Peyer's patch (tissue), 4 donors: Measurements from ENCODE around the gene NEURL3. TPM values are rescaled to one million over a fixed set of nuclear protein-coding genes. Genes with fewer than 3 reads are reported as not detected.
"Not testable (repeated sequence)": the region's sequence is repeated elsewhere in the genome, so short reads cannot be mapped to it uniquely, and the experiment has no call there.

Experiments used
- DNase-seq, 3 donors: peaks; one replicate each; pipeline ENCODE4 v3.0.0-alpha.2; 2017 to 2019
- H3K27ac ChIP-seq, 4 donors: fragments of 200-600 bp; sonication (generic); one replicate each; pipeline ENCODE4 v1.5.1; 2016 to 2019
- H3K27me3 ChIP-seq, 2 donors: fragments of 200-600 bp; sonication (generic); one replicate each; pipeline ENCODE4 v1.5.1; 2019
- H3K36me3 ChIP-seq, 3 donors: fragments of 200-600 bp; sonication (generic); one replicate each; pipeline ENCODE4 v1.5.1; 2016 to 2019
- H3K4me1 ChIP-seq, 4 donors: fragments of 200-600 bp; sonication (generic); one replicate each; pipeline ENCODE4 v1.5.1; 2016 to 2019
- H3K4me3 ChIP-seq, 4 donors: fragments of 200-600 bp; sonication (generic); 1 replicate in 3 of 4; 2 replicates in 1 of 4; pipeline ENCODE4 v1.5.1; 2016 to 2019; ENCODE audit warnings: mild to moderate bottlenecking in 1 of 4
- H3K9me3 ChIP-seq, 4 donors: fragments of 200-600 bp; sonication (generic); one replicate each; pipeline ENCODE4 v1.5.1; 2016 to 2019; ENCODE audit warnings: mild to moderate bottlenecking in 1 of 4
- POLR2A ChIP-seq, 2 donors: fragments of 450-650 bp; IDR thresholded peaks; one replicate each; pipeline ENCODE4 v1.5.1; 2017; ENCODE audit warnings: antibody characterized with exemption in 2 of 2, mild to moderate bottlenecking in 2 of 2, moderate library complexity in 2 of 2
- total RNA-seq, 4 donors: library from RNA; depleted of rRNA; stranded (reverse); fragments of >200 nt; gene quantifications; one replicate each; pipeline ENCODE4 v1.1.0, GENCODE V29; 2016
- TF ChIP-seq, protein P1 (sequence below), 6 experiments: fragments of 450-650 bp in 4 of 6; fragments of 200-600 bp in 2 of 6; sonication (generic) in 1 of 6; IDR thresholded peaks; one replicate each; pipeline ENCODE4 v1.5.1; 2017 to 2019; ENCODE audit warnings: antibody characterized with exemption in 6 of 6, mild to moderate bottlenecking in 3 of 6, moderate library complexity in 1 of 6

NEURL3 gene
- total RNA-seq, 4 donors from 2014 or later, result 1.7 to 23.6 (median 20.2) TPM; not detected in 1

DNA sequence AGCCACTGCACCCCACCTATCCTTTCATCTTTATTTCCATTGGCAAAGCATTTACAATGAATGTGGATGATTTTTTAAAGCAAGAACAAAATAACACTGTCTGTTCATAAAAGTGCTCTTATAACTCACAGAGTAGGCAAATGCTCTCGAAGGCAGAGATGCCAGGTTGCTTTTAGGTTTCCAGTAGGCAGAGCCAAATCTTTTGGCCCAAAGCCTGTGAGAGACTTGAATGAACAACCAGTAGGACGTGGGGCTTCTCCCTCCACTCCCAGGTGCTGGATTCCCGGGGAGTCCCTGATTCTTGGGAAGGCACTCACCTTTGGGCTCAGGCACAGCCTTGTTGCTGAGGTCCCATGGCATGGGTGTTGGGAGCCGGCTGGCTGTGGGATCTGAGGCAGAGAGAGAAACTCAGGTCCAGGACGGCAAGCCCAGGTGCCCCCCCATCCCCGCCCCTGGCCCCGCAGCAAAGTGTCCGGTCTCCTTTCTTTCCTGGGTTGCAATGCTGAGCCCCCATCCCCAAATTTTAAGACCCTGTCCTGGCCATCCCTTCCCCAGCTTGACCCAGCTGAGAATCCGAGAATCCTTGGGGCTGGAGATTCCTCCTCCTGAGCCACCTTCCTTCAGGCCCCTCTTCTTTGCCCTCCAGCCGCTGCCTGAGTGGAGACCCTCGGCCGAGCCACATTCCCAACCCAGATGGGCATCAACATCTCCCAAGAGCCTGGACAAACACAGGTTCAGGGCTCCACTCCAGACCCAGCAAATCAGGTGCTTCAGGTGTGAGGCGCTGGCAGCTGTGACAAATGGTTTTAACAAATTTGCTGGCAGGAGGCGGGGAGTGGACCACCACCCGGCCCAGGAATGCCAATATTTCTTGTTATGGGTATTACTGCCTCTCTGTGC, 5.8 kb downstream of the NEURL3 start:
- H3K27ac ChIP-seq, result no peak overlapping the region
- H3K9me3 ChIP-seq, result no peaks in the 10 kb centered on the region
- no peak for DNase-seq
- TF ChIP-seq, protein P1, sequence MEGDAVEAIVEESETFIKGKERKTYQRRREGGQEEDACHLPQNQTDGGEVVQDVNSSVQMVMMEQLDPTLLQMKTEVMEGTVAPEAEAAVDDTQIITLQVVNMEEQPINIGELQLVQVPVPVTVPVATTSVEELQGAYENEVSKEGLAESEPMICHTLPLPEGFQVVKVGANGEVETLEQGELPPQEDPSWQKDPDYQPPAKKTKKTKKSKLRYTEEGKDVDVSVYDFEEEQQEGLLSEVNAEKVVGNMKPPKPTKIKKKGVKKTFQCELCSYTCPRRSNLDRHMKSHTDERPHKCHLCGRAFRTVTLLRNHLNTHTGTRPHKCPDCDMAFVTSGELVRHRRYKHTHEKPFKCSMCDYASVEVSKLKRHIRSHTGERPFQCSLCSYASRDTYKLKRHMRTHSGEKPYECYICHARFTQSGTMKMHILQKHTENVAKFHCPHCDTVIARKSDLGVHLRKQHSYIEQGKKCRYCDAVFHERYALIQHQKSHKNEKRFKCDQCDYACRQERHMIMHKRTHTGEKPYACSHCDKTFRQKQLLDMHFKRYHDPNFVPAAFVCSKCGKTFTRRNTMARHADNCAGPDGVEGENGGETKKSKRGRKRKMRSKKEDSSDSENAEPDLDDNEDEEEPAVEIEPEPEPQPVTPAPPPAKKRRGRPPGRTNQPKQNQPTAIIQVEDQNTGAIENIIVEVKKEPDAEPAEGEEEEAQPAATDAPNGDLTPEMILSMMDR (IDR thresholded peaks at IDR 0.05), result no peak
- no peak for TF ChIP-seq POLR2A (IDR thresholded peaks at IDR 0.05)
- no peaks in the 10 kb centered on the region for H3K36me3 ChIP-seq
- H3K4me3 ChIP-seq, result no peak overlapping the region
- no peaks in the 10 kb centered on the region for H3K27me3 ChIP-seq
- H3K4me1 ChIP-seq, result peaks cover 0 to 18% (median 0%) of the 10 kb centered on the region in 4 donors

DNA sequence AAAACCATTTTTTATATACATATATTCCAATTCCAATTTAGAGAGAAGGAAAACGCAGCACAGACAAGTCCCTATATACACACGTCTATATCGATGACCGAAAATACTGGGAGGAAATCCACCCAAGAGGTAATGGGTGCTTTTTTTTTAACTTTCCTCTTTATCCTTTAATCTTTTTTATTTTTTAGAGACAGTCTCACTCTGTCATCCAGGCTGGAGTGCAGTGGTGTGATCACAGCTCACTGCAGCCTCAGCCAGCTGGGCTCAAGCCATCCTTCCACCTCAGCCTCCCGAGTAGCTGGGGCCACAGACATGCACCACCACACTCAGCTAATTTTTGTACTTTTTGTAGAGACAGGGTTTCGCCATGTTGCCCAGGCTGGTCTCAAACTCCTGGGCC, 6.5 kb downstream of the NEURL3 start:
- not testable (repeated sequence) for H3K27ac ChIP-seq, H3K9me3 ChIP-seq, H3K27me3 ChIP-seq, H3K36me3 ChIP-seq, H3K4me3 ChIP-seq, DNase-seq
- peaks cover 0 to 18% (median 0%) of the 10 kb centered on the region in 4 donors for H3K4me1 ChIP-seq

DNA sequence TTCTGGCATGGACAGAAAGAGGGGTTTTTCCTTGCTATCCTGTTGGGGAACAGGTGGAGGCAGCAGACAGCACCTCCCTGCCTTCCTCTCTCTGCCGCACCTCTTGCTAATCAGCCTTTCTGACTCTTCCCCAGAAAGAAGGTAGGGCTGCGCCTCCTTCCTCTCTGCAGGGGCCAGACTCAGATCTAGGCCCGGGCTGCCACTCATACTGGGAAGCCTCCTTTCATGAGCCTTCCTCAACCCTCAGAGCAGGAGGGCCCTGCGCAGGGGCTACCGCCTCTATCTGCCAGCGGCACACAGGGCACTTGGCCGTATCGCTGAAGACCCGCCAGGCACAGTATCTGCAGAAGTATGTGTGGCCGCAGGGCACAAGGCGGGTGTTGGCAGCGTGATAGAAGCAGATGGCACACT, 7.1 kb downstream of the NEURL3 start:
- TF ChIP-seq POLR2A (IDR thresholded peaks at IDR 0.05), result no peak
- TF ChIP-seq, protein P1 (IDR thresholded peaks at IDR 0.05), result no peak
- Histone ChIP-seq H3K27ac (no peak overlapping the region), H3K4me1 (peaks cover 0 to 16% (median 0%) of the 10 kb centered on the region in 4 donors)

DNA sequence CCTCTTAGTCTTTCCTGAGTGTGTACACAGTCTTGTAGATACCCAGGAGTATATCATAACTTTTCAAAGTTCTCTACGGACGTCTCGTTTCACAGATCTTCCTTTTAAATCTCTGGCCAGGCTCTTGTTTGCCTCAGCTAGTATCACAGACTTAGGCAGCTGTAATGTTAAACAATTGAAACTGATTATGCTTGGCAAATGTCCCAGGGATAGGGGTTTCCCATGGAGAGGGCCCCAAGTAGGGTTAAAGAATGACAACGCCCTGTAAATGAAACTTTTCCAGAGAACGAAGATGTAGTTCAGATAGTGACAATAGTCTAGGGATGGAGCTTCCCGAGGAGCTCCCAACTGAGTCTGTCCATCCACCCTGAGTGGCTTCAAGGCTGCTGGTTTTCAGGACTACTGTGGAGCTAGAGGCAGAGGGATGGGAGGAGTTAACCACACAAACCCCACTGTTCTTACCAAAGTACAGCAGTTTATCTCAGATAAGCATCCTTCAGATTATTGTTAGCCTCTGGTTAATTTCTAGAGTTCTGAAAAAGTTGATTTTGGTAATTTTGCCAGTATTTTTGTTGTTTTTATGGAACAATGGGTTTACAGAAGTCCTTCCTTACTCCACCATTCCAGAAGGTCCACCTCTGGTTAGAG, 9.1 kb downstream of the NEURL3 start:
- Histone ChIP-seq H3K36me3 (no peaks in the 10 kb centered on the region), H3K4me3 (no peak overlapping the region), H3K9me3 (no peaks in the 10 kb centered on the region), H3K27ac (no peak overlapping the region), H3K4me1 (no peaks in the 10 kb centered on the region), H3K27me3 (no peaks in the 10 kb centered on the region)
- no peak for TF ChIP-seq POLR2A (IDR thresholded peaks at IDR 0.05)
- TF ChIP-seq, protein P1 (IDR thresholded peaks at IDR 0.05), result no peak
- DNase-seq, result no peak

More for the DNA sequence above, 7.1 kb downstream of the NEURL3 start:
- no peaks in the 10 kb centered on the region for H3K36me3 ChIP-seq
- no peaks in the 10 kb centered on the region for H3K27me3 ChIP-seq
- H3K9me3 ChIP-seq, result no peaks in the 10 kb centered on the region
- H3K4me3 ChIP-seq, result no peak overlapping the region
- no peak for DNase-seq

DNA sequence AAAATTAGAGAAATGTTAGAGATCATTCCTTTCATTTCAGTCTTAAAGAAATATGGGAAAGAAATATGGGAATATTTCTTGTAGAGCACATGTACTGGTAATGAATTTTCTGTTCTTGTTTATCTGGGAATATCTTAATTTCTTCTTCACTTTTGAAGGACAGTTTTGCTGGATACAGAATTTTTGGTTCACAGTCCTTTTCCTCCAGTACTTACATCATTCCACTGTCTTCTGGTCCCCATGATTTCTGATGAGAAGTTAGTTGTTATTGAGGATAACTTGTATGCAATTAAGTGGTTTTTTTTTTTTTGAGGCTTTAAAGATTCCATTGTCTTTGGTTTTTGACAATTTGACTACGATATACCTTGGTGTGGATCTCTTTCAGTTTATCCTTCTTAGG, 11.0 kb downstream of the NEURL3 start:
- TF ChIP-seq, protein P1 (IDR thresholded peaks at IDR 0.05), result no peak
- no peak for TF ChIP-seq POLR2A (IDR thresholded peaks at IDR 0.05)
- Histone ChIP-seq H3K27ac (no peak overlapping the region), H3K9me3 (no peaks in the 10 kb centered on the region), H3K4me3 (no peak overlapping the region), H3K36me3 (no peaks in the 10 kb centered on the region), H3K4me1 (no peaks in the 10 kb centered on the region), H3K27me3 (no peaks in the 10 kb centered on the region)
- no peak for DNase-seq

DNA sequence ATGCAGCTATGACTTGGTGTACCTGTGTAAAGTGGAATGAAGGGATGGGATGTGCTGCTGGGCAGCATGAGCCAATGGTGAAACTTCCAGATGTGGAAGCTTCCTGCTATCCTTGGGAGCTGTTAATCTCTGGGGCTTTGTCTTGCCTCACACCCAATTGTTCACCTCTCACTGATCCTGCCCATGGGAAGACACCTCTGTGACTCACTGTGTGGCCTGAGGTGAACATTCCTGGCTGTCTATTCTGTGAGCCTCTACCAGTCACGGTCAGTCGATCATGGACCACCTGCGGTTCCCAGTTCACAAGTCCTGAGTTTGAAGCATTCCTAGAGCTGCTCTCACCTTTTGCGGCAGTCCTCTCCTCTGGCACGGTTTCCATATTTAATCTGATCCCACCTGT, 12.1 kb downstream of the NEURL3 start:
- no peak for DNase-seq
- Histone ChIP-seq H3K36me3 (no peaks in the 10 kb centered on the region), H3K27me3 (no peaks in the 10 kb centered on the region), H3K4me3 (no peak overlapping the region), H3K9me3 (no peaks in the 10 kb centered on the region), H3K4me1 (no peaks in the 10 kb centered on the region), H3K27ac (no peak overlapping the region)
- TF ChIP-seq, protein P1 (IDR thresholded peaks at IDR 0.05), result no peak
- no peak for TF ChIP-seq POLR2A (IDR thresholded peaks at IDR 0.05)
